Measurements from ENCODE around the gene TWIST2.

TWIST2 gene

DNA sequence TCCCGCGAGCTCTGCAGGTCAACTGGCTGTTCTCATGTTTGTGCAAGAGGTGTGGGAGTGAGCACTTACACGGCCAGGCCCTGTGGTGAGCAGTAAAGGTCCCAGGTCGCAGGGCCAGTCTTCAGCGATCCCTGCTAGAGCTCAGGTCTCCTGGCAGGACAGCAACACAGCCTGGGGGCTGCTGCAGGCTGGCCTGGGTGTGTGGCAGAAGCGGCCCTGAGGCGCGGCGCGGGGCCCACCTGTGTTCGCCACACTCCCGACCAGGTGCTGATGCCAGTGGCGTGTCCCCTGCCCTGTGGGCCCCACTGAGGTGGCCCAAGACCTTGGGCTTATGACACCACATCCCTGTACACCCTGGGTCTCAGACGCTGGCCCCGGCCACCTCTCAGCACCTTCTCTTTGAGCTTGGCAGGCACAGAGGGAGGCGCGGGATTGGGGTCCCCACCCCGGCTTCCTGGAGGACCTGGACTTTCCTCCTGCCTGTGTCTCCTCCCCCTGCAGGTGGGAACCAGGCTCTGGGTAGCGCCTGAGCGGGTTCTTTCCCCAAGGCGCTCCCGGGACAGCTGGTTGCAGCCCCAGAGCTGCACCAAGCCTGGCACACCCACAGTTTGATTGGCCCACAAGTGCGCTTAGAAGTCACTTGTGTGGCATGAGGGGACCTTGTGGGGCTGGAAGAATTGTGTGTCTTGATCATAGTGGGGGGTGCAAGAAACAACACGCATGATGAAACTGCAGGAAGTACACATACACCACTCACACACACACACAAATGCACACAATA, 59.2 kb downstream of the TWIST2 start:
- Histone ChIP-seq H4K20me1 (ENCODE audit: insufficient read depth, low read length) (no peaks in the 10 kb centered on the region), H3K27ac (ENCODE audit: low read length) (no peak overlapping the region), H3K4me1 (ENCODE audit: low read length) (no peaks in the 10 kb centered on the region), H3K27me3 (replicated peaks; ENCODE audit: insufficient read depth, low read length) (no peaks in the 10 kb centered on the region), H3F3A (ENCODE audit: insufficient read depth, low read length) (no peaks in the 10 kb centered on the region), H3K9ac (ENCODE audit: low read length) (no peak overlapping the region), H3K9me3 (replicated peaks; ENCODE audit: insufficient read depth, low read length) (no peaks in the 10 kb centered on the region), H3K79me2 (ENCODE audit: low read length) (no peaks in the 10 kb centered on the region), H3K4me2 (ENCODE audit: low read depth, low read length) (no peak overlapping the region), H3K36me3 (replicated peaks; ENCODE audit: insufficient read depth, low read length) (no peaks in the 10 kb centered on the region), H3K4me3 (ENCODE audit: low read length) (no peak overlapping the region), H3K9me2 (replicated peaks; ENCODE audit: insufficient read depth, low read length) (no peaks in the 10 kb centered on the region), H2AFZ (ENCODE audit: low read length) (no peak overlapping the region)
- TF ChIP-seq EZH2 (optimal IDR thresholded peaks at IDR 0.05; ENCODE audit: low read depth, low read length) (no peak), CTCF (IDR thresholded peaks at IDR 0.05; ENCODE audit: low read length) (no peak), EZH2phosphoT487 (IDR thresholded peaks at IDR 0.05; ENCODE audit: low read length) (no peak)
- DNase-seq = no peak

DNA sequence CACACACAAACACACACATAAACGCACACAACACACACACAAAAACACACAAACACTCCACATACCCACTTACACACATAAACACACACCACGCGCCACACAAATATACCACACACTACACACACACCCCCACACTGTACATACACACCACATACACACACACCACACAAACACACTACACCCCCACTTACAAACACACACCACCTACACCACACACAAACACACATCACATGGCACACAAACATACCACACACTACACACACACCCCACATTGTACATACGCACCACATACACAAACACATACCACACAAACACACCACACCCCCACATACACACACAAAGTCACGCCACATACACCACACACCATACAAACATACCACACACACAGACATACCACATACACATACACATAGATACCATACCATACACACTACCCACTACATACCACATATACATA, 59.9 kb downstream of the TWIST2 start:
- no peak for DNase-seq
- Histone ChIP-seq H3F3A (ENCODE audit: insufficient read depth, low read length) (no peaks in the 10 kb centered on the region), H3K4me3 (ENCODE audit: low read length) (no peak overlapping the region), H4K20me1 (ENCODE audit: insufficient read depth, low read length) (no peaks in the 10 kb centered on the region), H3K4me2 (ENCODE audit: low read depth, low read length) (no peak overlapping the region), H3K9me2 (replicated peaks; ENCODE audit: insufficient read depth, low read length) (no peaks in the 10 kb centered on the region), H3K79me2 (ENCODE audit: low read length) (no peaks in the 10 kb centered on the region), H3K9me3 (replicated peaks; ENCODE audit: insufficient read depth, low read length) (no peaks in the 10 kb centered on the region), H3K27me3 (replicated peaks; ENCODE audit: insufficient read depth, low read length) (no peaks in the 10 kb centered on the region), H2AFZ (ENCODE audit: low read length) (no peak overlapping the region), H3K4me1 (ENCODE audit: low read length) (no peaks in the 10 kb centered on the region), H3K9ac (ENCODE audit: low read length) (no peak overlapping the region), H3K36me3 (replicated peaks; ENCODE audit: insufficient read depth, low read length) (no peaks in the 10 kb centered on the region), H3K27ac (ENCODE audit: low read length) (no peak overlapping the region)
- TF ChIP-seq EZH2 (optimal IDR thresholded peaks at IDR 0.05; ENCODE audit: low read depth, low read length) = no peak
- TF ChIP-seq EZH2phosphoT487 (IDR thresholded peaks at IDR 0.05; ENCODE audit: low read length) = no peak
- no peak for TF ChIP-seq CTCF (IDR thresholded peaks at IDR 0.05; ENCODE audit: low read length)

- Histone ChIP-seq H3K27me3 (replicated peaks; ENCODE audit: insufficient read depth, low read length) (peaks cover 4% of the 10 kb centered on the region), H3K27ac (ENCODE audit: low read length) (no peak overlapping the region)
Measured at GRCh38 chr2:238908960-238909951, 61.4 kb downstream of the TWIST2 start.

More at GRCh38 chr2:238908960-238909951, 61.4 kb downstream of the TWIST2 start:
- TF ChIP-seq EZH2phosphoT487 (IDR thresholded peaks at IDR 0.05; ENCODE audit: low read length) = no peak
- TF ChIP-seq CTCF (IDR thresholded peaks at IDR 0.05; ENCODE audit: low read length) = no peak
- no peak for TF ChIP-seq EZH2 (optimal IDR thresholded peaks at IDR 0.05; ENCODE audit: low read depth, low read length)
- Histone ChIP-seq H3K9ac (ENCODE audit: low read length) (no peak overlapping the region), H3K79me2 (ENCODE audit: low read length) (no peaks in the 10 kb centered on the region), H3K4me2 (ENCODE audit: low read depth, low read length) (no peak overlapping the region), H3K4me3 (ENCODE audit: low read length) (no peak overlapping the region), H3K9me2 (replicated peaks; ENCODE audit: insufficient read depth, low read length) (no peaks in the 10 kb centered on the region), H3K36me3 (replicated peaks; ENCODE audit: insufficient read depth, low read length) (no peaks in the 10 kb centered on the region), H3K9me3 (replicated peaks; ENCODE audit: insufficient read depth, low read length) (no peaks in the 10 kb centered on the region), H3K4me1 (ENCODE audit: low read length) (no peaks in the 10 kb centered on the region), H2AFZ (ENCODE audit: low read length) (no peak overlapping the region), H3F3A (ENCODE audit: insufficient read depth, low read length) (no peaks in the 10 kb centered on the region), H4K20me1 (ENCODE audit: insufficient read depth, low read length) (no peaks in the 10 kb centered on the region)
- DNase-seq = no peak
